Measurements from ENCODE around the gene PLA2G6.
A peak's percentile ranks its signal among the peaks of the same experiment; 100 is the strongest.
"Not testable (repeated sequence)": the region's sequence is repeated elsewhere in the genome, so short reads cannot be mapped to it uniquely, and the experiment has no call there.

Gene PLA2G6

GRCh38 chr22:38163844-38164550 is 17.6 kb downstream of the PLA2G6 start:
- DNase-seq (ENCODE audit: low read depth): peak; percentile 90

DNA sequence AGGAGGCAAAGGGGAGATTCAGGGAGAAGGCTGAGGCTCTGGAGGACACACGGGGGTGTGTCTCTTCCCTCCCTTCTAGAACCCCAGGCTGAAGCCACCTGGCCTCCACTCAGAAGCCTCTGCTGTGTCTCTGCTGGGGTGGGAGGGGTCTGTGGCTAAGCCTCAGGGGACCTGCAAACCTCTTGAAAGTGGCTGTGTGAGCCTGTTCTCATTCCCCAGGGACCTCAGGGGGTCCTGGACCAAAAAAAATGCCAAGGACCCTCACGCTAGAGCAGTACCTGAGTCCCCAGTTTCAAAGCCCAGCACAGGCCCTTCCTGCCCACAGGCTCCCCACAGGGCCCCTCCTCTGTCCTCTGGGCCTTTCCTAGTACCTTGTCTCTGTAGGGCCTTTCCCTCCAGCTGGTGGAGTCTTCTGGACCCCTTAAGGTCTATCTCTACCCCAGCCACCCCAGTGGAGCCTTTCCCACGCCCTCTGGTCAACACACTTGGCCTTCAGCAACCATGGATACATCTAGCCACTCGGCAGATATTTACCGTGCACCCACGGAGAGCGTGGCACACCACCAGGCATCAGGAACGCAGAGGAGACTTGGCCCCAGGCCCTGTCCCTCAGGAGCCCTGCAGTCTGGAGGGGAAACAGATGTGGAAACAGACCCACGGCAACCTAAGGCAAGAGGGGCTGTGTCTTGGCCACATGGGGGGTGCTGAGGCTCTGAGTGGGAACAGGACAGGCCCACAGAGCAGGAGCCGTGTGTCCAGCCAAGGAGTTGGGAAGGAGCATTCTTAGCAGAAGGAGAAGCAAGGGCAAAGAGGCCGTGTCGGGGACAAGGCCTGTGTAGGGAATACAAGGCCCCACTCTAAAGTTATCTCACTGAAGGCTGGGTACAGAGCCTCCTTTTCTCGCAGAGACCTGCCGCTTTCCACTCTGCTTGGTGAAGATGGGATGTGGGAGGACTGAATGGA is 18.5 kb downstream of the PLA2G6 start:
- DNase-seq (ENCODE audit: low read depth): no peak

GRCh38 chr22:38155703-38156102 is 25.9 kb downstream of the PLA2G6 start:
- no peak for DNase-seq (ENCODE audit: low read depth)

DNA sequence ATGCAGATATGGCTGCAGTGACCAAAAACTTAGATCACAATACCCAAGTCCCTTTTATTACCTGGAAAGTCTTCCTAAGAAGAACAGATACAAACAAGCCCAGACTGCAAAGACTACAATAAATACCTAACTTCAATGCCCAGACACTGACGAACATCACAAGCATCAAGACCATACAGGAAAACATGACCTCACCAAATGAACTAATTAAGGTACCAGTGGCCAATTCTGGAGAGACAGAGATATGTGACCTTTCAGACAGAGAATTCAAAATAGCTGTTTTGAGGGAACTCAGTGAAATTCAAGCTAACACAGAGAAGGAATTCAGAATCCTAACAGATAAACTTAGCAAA is 27.1 kb downstream of the PLA2G6 start:
- DNase-seq (ENCODE audit: low read depth): not testable (repeated sequence)

DNA sequence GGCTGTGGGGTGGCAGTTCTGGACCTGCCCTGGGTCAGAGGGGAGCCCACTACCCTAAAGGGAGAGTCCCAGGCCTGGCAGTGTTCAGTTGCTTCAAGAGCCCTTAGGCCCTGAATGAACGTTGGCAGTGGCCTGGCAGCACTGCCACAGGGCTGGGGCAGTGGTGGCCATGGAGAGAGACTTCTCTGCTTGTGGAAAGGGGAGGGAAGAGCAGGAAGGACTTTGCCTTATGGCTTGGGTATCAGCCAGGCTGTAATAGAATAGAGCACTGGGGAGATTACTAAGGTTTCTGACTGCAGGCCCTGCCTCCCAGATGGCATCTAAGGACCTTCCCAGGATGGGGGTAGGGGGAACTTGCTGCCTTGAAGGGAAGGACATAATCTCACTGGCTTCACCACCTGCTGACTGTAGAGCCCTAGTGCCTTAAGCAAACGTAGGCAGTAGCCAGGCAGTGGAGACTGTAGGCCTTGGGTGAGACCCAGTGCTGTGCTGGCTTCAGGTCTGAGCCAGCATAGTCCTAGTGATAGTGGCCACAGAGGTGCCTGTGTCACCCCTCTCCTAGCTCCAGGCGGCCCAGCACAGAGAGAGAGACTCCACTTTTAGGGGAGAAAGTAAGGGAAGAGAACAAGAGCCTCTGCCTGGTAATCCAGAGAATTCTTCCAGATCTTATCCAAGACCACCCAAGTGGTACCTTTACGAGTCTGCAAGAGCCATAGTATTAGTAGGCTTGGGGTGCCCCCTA is 27.6 kb downstream of the PLA2G6 start:
- DNase-seq (ENCODE audit: low read depth): no peak

DNA sequence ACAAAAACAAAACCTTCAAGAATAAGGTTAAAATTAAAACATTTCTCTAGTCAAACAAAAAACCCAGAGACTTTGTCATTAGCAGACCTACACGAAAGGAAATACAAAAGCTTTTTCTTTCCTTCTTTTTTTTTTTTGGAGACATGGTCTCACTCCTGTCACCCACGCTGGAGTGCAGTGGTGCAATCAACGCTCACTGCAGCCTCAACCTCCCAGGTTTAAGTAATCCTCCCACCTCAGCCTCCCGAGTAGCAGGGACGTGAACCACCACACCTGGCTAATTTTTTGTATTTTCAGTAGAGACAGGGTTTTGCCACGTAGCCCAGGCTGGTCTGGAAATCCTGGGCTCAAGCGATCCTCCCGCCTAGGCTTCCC is 30.5 kb downstream of the PLA2G6 start:
- DNase-seq (ENCODE audit: low read depth): no peak

- DNase-seq (ENCODE audit: low read depth): no peak
Measured at GRCh38 chr22:38148245-38148644, 33.4 kb downstream of the PLA2G6 start.

- not testable (repeated sequence) for DNase-seq (ENCODE audit: low read depth)
Measured at GRCh38 chr22:38146166-38146565, 35.5 kb downstream of the PLA2G6 start.

DNA sequence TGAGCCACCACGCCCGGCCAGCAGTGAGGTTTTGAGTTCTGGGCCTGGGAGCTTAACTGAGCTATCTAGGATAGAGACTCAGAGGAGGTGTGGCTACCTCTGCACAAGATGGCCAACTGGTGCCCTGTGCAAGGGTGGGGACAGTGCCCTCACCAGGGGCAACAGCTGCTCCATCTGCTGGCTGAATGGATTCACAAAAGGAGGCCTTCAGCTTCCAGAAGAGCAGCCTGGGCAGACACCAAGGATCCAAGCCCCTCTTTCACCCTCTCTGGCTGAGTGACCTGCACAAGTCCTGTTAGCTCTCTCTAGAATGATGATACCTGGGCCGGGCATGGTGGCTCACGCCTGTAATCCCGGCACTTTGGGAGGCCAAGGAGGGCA is 37.6 kb downstream of the PLA2G6 start:
- no peak for DNase-seq (ENCODE audit: low read depth)

- no peak for DNase-seq (ENCODE audit: low read depth)
Measured at GRCh38 chr22:38142606-38143005, 39.0 kb downstream of the PLA2G6 start.

- DNase-seq (ENCODE audit: low read depth): no peak
Measured at GRCh38 chr22:38141217-38141973, 40.2 kb downstream of the PLA2G6 start.

- no peak for DNase-seq (ENCODE audit: low read depth)
Measured at GRCh38 chr22:38139901-38140300, 41.7 kb downstream of the PLA2G6 start.

DNA sequence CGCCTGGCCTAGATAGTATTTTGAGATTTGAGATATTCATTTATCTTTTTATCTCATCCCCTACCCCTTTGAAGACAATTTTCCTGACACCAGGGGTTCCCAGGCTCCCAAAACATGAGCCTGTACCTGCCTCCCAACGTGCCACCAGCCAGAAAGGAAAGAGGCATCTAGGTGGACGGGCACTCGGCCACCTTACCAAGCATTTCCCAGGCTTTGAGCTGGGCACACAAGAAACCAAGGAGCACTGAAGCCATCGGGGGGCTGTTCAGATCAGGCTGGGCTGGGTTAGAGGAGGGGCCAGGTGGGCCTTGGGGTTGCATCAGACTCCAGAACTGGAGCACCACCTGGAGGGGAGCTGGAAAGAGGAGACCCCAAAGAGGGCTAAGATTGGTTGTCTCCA is 42.7 kb downstream of the PLA2G6 start:
- no peak for DNase-seq (ENCODE audit: low read depth)

DNA sequence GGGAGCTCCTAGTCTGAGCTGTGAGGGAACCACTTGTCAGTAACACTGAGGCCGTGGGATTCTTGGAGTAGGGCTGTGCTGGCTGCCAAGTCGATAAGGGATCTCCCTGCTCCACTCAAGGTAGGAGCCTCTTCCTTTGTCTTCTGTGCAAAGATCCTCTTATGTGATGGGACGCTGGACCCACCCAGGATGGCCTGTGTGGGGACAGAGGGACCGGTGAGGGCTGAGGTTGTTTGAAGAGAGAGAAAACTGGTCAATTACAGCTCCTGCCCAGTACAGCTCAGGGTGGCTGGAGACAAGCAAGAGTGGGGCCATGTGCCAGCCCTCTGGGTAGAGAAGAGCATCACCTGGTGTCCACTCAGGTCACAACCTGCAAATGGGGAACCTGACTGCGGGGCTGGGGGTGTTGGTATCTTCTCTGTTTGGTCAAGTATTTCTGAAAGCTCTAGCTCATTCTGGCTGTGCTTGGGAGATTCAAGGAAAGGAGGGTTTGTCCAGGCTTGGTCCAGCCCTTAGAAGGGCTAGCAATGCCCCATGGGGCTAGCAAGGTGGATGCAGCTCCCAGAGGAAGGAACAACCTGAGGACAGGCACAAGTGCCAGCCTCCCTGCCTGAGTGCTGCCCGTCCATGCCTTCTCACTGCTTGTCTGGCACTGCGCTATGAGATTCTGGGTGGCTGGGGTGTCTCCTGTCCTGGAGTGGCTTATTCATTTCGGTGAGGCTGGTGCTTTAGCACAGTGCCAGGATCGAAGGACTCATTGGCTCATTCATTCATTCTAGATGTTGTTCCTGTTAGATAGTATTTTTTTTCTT is 43.5 kb downstream of the PLA2G6 start:
- DNase-seq (ENCODE audit: low read depth): no peak

DNA sequence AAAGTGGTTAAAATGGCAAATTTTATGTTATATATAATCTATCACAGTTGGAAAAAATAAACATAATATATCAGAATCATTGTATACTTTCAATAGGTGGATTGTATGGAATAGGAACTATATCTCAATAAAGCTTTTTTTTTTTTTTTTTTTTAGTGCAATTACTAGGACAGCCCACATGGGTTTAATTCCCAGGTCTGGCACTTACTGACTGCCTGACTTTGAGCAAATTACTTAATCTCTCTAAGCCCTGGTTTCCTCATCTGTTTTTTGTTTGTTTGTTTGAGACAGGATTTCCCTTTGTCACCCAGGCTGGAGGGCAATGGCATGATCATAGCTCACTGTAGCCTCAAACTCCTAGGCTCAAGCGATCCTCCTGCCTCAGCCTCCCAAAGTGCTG is 45.0 kb downstream of the PLA2G6 start:
- no peak for DNase-seq (ENCODE audit: low read depth)

GRCh38 chr22:38135133-38135706 is 46.4 kb downstream of the PLA2G6 start:
- no peak for DNase-seq (ENCODE audit: low read depth)

- no peak for DNase-seq (ENCODE audit: low read depth)
Measured at GRCh38 chr22:38133331-38133730, 48.3 kb downstream of the PLA2G6 start.

DNA sequence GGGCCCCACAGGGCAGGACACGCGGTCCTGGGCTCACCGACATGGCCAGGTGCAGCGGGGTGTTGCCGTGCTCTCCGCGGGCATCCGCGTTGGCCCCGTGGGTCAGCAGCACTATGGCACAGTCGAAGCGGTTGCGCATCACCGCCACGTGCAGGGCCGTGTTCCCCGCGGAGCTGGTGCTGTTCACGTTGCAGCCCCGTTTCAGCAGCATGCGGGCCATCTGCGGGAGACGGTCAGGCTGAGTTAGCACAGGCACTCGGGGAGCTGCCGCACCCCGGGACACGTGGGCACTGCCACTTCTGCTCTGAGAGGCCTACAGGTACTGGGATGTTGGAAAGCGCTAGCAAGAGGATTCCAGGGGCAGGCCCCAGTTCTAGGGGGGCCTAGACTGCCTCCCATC is 48.8 kb downstream of the PLA2G6 start:
- no peak for DNase-seq (ENCODE audit: low read depth)

DNA sequence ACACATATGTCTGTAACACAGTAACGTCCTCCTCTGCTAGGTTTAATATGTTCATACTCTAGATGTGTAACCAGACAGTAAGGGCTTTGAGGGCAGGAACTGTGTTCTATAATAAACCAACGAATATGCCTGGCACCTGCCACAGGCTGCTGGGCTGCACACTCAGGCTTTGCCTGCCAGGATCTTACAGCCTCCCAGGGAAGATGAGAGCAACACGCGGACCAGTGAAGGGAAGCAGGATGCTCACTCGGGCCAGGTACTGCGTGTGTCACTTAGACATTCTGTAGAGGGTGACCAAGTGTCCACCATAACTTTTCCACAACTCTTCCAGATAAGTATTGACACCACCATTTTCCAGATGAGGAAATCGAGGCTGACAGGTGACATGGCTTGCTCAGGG is 49.5 kb downstream of the PLA2G6 start:
- no peak for DNase-seq (ENCODE audit: low read depth)

- no peak for DNase-seq (ENCODE audit: low read depth)
Measured at GRCh38 chr22:38131399-38131798, 50.2 kb downstream of the PLA2G6 start.

GRCh38 chr22:38129856-38130255 is 51.8 kb downstream of the PLA2G6 start:
- DNase-seq (ENCODE audit: low read depth): no peak
